ENCODE data around the gene FRAS1.

DNA sequence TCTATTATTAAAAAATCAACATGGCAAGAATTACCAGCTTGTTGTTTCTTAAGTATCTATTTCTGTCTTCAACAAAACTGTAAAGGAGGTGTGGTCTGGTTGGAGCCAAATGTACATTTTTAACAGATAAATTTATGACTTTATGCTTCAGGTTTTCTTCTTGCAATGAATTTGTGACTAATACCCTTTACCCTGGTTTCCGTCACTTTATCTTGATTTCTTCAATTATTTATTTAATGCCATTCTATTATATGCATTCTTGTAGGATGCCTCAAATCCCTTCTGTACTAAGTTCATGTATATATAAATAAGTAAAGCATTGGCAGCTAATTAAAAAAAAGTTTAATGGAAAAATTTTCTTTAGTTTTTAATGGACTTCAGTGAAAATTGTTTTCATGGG, 453.0 kb downstream of the FRAS1 start:
- TF ChIP-seq, protein P1, sequence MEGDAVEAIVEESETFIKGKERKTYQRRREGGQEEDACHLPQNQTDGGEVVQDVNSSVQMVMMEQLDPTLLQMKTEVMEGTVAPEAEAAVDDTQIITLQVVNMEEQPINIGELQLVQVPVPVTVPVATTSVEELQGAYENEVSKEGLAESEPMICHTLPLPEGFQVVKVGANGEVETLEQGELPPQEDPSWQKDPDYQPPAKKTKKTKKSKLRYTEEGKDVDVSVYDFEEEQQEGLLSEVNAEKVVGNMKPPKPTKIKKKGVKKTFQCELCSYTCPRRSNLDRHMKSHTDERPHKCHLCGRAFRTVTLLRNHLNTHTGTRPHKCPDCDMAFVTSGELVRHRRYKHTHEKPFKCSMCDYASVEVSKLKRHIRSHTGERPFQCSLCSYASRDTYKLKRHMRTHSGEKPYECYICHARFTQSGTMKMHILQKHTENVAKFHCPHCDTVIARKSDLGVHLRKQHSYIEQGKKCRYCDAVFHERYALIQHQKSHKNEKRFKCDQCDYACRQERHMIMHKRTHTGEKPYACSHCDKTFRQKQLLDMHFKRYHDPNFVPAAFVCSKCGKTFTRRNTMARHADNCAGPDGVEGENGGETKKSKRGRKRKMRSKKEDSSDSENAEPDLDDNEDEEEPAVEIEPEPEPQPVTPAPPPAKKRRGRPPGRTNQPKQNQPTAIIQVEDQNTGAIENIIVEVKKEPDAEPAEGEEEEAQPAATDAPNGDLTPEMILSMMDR (IDR thresholded peaks at IDR 0.05): no peak
- no peak for TF ChIP-seq POLR2A (IDR thresholded peaks at IDR 0.05)

Data from ovary (tissue), 3 donors.